ENCODE results near the gene GNB4. TPM values are rescaled to one million over a fixed set of nuclear protein-coding genes. Genes with fewer than 3 reads are reported as not detected.

The GNB4 gene
- total RNA-seq, 1 donor, result 63.4 TPM

GRCh38 chr3:179454887-179455286, 3.6 kb upstream of the GNB4 start:
- TF ChIP-seq CTCF (IDR thresholded peaks at IDR 0.05; ENCODE audit: insufficient read depth, low read length), result no peak
- no peak overlapping the region for H3K4me3 ChIP-seq (ENCODE audit: low read depth, low read length)
- DNase-seq (ENCODE audit: low read depth), result no peak

GRCh38 chr3:179453967-179454366, 2.7 kb upstream of the GNB4 start:
- no peak for TF ChIP-seq CTCF (IDR thresholded peaks at IDR 0.05; ENCODE audit: insufficient read depth, low read length)
- no peak for DNase-seq (ENCODE audit: low read depth)
- H3K4me3 ChIP-seq (ENCODE audit: low read depth, low read length), result no peak overlapping the region

- no peak for TF ChIP-seq CTCF (IDR thresholded peaks at IDR 0.05; ENCODE audit: insufficient read depth, low read length)
- DNase-seq (ENCODE audit: low read depth), result no peak
- H3K4me3 ChIP-seq (ENCODE audit: low read depth, low read length), result no peak overlapping the region
Measured at GRCh38 chr3:179452872-179453271, 1.6 kb upstream of the GNB4 start.

GRCh38 chr3:179452176-179452564, 900 bp upstream of the GNB4 start:
- peak; percentile 76 for DNase-seq (ENCODE audit: low read depth)
- TF ChIP-seq CTCF (IDR thresholded peaks at IDR 0.05; ENCODE audit: insufficient read depth, low read length), result no peak

GRCh38 chr3:179450901-179451264, 387 bp downstream of the GNB4 start:
- no peak for DNase-seq (ENCODE audit: low read depth)
- TF ChIP-seq CTCF (IDR thresholded peaks at IDR 0.05; ENCODE audit: insufficient read depth, low read length), result no peak
- H3K4me3 ChIP-seq (ENCODE audit: low read depth, low read length), result peak overlapping the region; percentile 80

More at GRCh38 chr3:179452176-179452564, 900 bp upstream of the GNB4 start:
- H3K4me3 ChIP-seq (ENCODE audit: low read depth, low read length), result peak overlapping the region; percentile 80

- TF ChIP-seq CTCF (IDR thresholded peaks at IDR 0.05; ENCODE audit: insufficient read depth, low read length), result no peak
- peak overlapping the region; percentile 80 for H3K4me3 ChIP-seq (ENCODE audit: low read depth, low read length)
- peak; percentile 44 for DNase-seq (ENCODE audit: low read depth)
Measured at GRCh38 chr3:179450261-179450701, 989 bp downstream of the GNB4 start.

GRCh38 chr3:179449636-179450035, 1.6 kb downstream of the GNB4 start:
- H3K4me3 ChIP-seq (ENCODE audit: low read depth, low read length), result peak overlapping the region; percentile 80
- DNase-seq (ENCODE audit: low read depth), result peak; percentile 58
- TF ChIP-seq CTCF (IDR thresholded peaks at IDR 0.05; ENCODE audit: insufficient read depth, low read length), result no peak
